NCI-H82 (cell line): ENCODE results near the gene ZNF502.

ENCODE experiments used
- DNase-seq: peaks from one replicate; lab custom pipeline; 2025; lab: John Stamatoyannopoulos, UW

Gene ZNF502

GRCh38 chr3:44771424-44772098, 59.1 kb downstream of the ZNF502 start:
- DNase-seq = no peak

DNA sequence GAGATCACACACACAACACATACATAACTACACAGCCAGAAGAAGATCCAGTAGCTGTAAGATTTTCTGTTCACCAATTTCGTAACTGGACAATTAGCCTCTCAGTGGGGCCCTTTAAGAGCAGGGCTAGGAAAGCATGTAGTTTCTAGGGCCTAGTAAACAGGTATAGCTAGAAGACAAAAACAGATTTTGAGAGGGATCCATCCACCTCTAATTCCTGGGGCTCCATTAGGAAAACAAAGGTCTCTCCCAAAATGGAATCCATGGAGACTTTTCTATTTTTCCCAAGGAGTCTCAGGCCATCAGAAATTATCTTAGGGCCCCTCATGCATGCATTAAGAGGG, 59.6 kb downstream of the ZNF502 start:
- no peak for DNase-seq
